ENCODE data around the gene ACVR1B.

ACVR1B gene

DNA sequence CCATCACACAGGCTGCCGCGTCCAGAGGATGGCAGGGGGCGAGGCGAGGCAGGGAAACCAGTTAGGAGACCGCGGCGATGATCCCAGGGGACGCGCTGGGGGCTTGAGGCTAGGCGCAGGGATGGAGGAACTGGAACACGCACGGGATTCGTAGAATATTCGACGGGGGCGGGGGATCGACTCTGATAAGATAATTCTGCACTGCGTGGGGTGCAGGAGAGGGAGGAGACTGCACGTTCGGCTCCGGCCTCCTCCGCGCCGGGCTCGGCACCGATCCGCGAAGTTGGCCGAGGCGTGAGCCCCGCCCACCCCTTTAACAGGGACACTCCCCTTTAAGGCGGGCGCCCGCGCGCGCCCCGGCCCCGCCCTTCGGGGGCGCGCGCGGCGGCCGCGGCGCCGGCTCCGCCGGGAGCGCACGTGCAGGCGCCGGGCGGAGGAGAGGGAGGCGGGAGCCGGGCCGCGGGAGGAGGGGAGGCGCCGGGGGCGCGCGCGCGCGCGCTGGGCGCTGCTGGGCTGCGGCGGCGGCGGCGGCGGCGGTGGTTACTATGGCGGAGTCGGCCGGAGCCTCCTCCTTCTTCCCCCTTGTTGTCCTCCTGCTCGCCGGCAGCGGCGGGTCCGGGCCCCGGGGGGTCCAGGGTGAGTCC is at the start of gene ACVR1B (continued):
- TF ChIP-seq ZIC2 (tag by site-specific recombination; IDR thresholded peaks at IDR 0.05) (peak; percentile 89), ZNF416 (tag by site-specific recombination; IDR thresholded peaks at IDR 0.05) (no peak), ZNF629 (tag by site-specific recombination; IDR thresholded peaks at IDR 0.05) (peak; percentile 64), ZNF292 (tag by site-specific recombination; IDR thresholded peaks at IDR 0.05; ENCODE audit: borderline replicate concordance, low read depth) (no peak), ZNF10 (tag by site-specific recombination; IDR thresholded peaks at IDR 0.05) (no peak), ZNF645 (tag by site-specific recombination; IDR thresholded peaks at IDR 0.05) (no peak), HOXD13 (CRISPR knock-in tag; IDR thresholded peaks at IDR 0.05; ENCODE audit: borderline replicate concordance) (no peak), ZBTB44 (tag by site-specific recombination; IDR thresholded peaks at IDR 0.05) (no peak), ZSCAN4 (tag by site-specific recombination; IDR thresholded peaks at IDR 0.05) (no peak), ZNF791 (tag by site-specific recombination; IDR thresholded peaks at IDR 0.05) (no peak), ZNF501 (tag by site-specific recombination; IDR thresholded peaks at IDR 0.05) (peak; percentile 39; the same call in 1 of the 2 replicates), ZNF660 (tag by site-specific recombination; IDR thresholded peaks at IDR 0.05) (peak; percentile 66), GLIS2 (tag by site-specific recombination; IDR thresholded peaks at IDR 0.05) (peak; percentile 90), MZF1 (tag by site-specific recombination; IDR thresholded peaks at IDR 0.05; ENCODE audit: borderline replicate concordance) (0 out of 2 replicates have a peak, but pooled peaks have one; percentile 50)
- TF ChIP-seq, protein P1, sequence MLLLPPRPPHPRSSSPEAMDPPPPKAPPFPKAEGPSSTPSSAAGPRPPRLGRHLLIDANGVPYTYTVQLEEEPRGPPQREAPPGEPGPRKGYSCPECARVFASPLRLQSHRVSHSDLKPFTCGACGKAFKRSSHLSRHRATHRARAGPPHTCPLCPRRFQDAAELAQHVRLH (tag by site-specific recombination; IDR thresholded peaks at IDR 0.05), result no peak
- TF ChIP-seq, protein P2, sequence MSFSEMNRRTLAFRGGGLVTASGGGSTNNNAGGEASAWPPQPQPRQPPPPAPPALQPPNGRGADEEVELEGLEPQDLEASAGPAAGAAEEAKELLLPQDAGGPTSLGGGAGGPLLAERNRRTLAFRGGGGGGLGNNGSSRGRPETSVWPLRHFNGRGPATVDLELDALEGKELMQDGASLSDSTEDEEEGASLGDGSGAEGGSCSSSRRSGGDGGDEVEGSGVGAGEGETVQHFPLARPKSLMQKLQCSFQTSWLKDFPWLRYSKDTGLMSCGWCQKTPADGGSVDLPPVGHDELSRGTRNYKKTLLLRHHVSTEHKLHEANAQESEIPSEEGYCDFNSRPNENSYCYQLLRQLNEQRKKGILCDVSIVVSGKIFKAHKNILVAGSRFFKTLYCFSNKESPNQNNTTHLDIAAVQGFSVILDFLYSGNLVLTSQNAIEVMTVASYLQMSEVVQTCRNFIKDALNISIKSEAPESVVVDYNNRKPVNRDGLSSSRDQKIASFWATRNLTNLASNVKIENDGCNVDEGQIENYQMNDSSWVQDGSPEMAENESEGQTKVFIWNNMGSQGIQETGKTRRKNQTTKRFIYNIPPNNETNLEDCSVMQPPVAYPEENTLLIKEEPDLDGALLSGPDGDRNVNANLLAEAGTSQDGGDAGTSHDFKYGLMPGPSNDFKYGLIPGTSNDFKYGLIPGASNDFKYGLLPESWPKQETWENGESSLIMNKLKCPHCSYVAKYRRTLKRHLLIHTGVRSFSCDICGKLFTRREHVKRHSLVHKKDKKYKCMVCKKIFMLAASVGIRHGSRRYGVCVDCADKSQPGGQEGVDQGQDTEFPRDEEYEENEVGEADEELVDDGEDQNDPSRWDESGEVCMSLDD (tag by site-specific recombination; IDR thresholded peaks at IDR 0.05), result peak; percentile 62; the same call in 1 of the 2 replicates
- TF ChIP-seq, protein P3, sequence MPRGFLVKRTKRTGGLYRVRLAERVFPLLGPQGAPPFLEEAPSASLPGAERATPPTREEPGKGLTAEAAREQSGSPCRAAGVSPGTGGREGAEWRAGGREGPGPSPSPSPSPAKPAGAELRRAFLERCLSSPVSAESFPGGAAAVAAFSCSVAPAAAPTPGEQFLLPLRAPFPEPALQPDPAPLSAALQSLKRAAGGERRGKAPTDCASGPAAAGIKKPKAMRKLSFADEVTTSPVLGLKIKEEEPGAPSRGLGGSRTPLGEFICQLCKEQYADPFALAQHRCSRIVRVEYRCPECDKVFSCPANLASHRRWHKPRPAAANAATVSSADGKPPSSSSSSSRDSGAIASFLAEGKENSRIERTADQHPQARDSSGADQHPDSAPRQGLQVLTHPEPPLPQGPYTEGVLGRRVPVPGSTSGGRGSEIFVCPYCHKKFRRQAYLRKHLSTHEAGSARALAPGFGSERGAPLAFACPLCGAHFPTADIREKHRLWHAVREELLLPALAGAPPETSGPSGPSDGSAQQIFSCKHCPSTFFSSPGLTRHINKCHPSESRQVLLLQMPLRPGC (tag by site-specific recombination; IDR thresholded peaks at IDR 0.05), result peak; percentile 64; the same call in 1 of the 2 replicates

- H3K27ac ChIP-seq (ENCODE audit: extremely low read depth, low read depth, low read length), result no peak overlapping the region
- no peaks in the 10 kb centered on the region for H3K9me3 ChIP-seq (ENCODE audit: control insufficient read depth, insufficient read depth, low read depth, low read length)
- POLR2A ChIA-PET, result no interaction called here
- H3K4me1 ChIP-seq (ENCODE audit: control insufficient read depth, insufficient read depth, low read length), result no peaks in the 10 kb centered on the region
- no peak overlapping the region for H3K4me3 ChIP-seq (ENCODE audit: low read depth, low read length)
- no peaks in the 10 kb centered on the region for H3K36me3 ChIP-seq (ENCODE audit: control insufficient read depth in 2 of 2, insufficient read depth in 1 of 2, low read length in 2 of 2)
- CTCF ChIA-PET, result no interaction called here
- TF ChIP-seq ZNF670 (tag by site-specific recombination; IDR thresholded peaks at IDR 0.05; ENCODE audit: low read depth) (no peak), ZNF292 (tag by site-specific recombination; IDR thresholded peaks at IDR 0.05; ENCODE audit: borderline replicate concordance, low read depth) (no peak), ZNF433 (tag by site-specific recombination; IDR thresholded peaks at IDR 0.05; ENCODE audit: low read depth) (no peak), ZNF10 (tag by site-specific recombination; IDR thresholded peaks at IDR 0.05) (no peak), ZNF558 (tag by site-specific recombination; IDR thresholded peaks at IDR 0.05) (no peak), ATF2 (tag by site-specific recombination; IDR thresholded peaks at IDR 0.05; ENCODE audit: low read depth) (no peak)
- TF ChIP-seq, protein P3 (tag by site-specific recombination; IDR thresholded peaks at IDR 0.05), result no peak
- TF ChIP-seq, protein P4, sequence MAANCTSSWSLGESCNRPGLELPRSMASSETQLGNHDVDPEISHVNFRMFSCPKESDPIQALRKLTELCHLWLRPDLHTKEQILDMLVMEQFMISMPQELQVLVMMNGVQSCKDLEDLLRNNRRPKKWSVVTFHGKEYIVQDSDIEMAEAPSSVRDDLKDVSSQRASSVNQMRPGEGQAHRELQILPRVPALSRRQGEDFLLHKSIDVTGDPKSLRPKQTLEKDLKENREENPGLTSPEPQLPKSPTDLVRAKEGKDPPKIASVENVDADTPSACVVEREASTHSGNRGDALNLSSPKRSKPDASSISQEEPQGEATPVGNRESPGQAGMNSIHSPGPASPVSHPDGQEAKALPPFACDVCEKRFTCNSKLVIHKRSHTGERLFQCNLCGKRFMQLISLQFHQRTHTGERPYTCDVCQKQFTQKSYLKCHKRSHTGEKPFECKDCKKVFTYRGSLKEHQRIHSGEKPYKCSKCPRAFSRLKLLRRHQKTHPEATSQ (tag by site-specific recombination; IDR thresholded peaks at IDR 0.05), result no peak
Observed at GRCh38 chr12:51901881-51902280, 49.6 kb upstream of the ACVR1B start.

Measured in HEK293 (cell line).